NCI-H146 treated with DMSO at 0.1 percent for 48 hours (cell line): ENCODE measurements around the gene COLEC11.
"Not testable (repeated sequence)": the region's sequence is repeated elsewhere in the genome, so short reads cannot be mapped to it uniquely, and the experiment has no call there.

ENCODE experiments used
- DNase-seq: peaks from one replicate; lab custom pipeline; 2025; ENCODE audit not compliant: unreplicated experiment; lab: John Stamatoyannopoulos, UW

Gene COLEC11

DNA sequence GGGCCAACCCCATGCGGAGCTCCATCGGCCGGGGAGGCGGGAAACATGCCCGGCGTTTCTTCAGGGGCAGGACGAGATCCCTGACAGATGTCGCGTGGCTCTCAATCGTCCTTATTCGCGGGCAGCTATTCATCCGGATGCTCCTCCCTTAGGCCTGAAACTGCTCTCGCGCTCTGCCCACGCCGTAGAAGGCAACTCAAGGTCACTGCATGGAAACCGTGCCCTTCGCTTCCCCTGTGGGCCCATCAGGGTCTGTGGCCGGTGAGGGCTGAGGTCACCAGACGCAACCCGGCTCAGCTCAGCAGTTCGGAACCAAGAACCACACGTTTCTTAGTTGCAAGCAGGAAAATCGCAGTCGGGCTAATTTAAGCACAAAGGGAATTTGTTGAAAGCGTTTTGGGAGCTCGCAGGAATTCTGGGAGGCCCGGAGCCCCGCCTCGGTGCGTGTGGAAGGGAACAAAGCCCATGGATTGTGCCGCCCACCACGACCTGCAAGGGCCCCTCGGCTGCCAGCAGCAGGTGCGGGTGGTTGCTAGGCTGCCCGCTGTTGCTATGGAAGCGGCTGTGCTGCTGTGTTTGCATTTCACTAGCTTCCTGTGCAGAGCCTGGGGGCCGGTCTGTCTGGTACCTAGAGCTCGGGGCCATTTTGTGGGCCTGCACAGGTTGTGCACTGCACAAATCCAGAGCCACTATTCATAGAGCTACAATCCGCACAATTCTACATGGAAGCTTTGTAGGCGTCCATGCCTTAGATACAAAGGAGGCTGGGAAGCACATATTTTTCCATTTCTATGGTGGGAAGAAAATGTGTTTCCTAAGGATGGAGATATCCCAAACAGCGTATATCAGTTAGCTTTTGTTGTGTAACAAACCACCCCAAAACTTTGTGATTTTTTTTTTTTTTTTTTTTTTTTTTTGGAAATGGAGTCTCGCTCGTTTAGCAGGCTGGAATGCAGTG lies 57.1 kb downstream of the COLEC11 start:
- peak; percentile 95 for DNase-seq

DNA sequence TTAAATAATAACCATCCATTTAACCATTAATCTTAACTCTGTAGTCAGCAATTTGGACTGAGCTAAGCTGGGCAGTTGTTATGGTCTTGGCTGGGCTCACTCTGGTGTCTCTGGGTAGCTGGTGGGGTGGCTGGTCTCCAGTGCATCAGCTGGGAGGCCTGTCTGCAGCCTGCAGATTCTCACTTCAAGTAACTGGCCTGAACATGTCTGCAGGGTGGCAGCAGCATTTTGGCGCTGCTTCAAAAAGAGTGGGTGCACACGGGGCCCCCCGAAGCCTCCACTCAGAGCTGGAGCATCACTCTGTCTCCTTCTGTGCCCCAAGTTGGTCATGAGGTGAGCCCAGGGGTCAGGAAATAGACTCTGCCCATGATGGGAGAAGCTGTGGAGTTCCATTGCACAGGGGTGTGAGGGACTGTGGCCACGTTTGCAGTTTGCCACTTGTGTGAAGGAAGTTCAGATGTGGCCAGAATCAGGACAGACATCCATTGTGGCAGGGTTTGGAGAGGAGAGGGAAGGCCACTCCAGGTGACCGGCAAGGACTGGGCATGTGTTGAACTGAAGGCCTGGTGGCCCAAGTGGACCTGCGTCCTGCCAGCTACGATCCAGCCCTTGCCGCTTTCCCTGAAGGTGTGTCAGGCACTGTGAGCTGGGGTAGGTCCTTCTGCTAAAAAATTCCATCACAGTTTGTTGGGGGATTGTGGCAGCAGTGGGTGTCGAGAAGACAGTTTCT lies 58.1 kb downstream of the COLEC11 start:
- no peak for DNase-seq

DNA sequence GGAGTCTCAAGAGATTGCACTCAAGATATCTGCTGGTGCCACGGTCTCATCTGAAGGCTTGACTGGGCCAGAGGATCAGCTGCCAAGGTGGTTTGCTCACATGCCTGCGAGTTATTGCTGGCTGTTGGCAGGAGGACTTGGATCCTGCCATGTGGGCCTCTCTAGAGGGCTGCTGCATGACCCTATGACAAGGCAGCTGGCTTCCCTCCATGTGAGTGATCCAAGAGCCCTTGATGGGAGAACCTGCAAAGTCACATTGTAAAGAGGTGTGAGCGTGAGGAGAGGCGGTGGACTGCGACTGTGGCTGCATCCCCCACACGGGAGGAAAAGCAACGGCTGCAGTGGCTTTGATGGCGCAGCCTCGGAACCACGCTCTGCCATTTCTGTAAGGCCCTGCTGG lies 59.1 kb downstream of the COLEC11 start:
- DNase-seq, result no peak

DNA sequence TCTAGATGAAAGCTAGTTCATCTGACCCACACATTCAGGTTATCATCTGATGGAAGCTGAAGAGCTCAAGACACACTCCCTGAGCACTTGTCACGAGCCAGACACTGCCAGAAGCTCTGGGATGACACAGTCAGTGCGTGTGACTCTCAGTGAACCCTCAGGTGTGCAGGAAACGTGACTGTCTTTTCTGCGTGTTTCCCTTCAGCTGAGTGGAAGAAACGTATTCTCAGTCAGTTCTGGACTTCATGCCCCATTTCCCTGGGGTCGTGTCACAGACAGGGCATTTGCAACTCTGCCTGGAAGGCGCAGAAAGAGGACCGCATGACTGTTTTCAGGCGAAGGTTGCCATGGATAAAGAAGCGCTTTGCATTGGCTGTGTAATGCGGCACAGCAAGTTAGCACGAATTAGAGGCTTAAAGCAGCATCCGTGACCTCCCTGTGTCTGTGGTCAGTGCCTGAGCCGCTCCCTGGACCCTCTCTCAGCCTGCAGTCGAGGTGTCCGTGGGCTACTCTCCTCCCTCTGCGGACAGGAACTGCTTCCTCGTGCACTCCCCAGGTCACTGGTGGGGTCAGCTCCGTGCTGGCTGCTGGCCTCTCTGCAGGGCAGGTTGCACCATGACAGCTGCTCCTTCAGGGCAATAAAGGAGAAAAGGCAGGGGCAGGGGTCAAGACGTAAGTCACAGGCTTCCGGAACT lies 59.8 kb downstream of the COLEC11 start:
- no peak for DNase-seq

DNA sequence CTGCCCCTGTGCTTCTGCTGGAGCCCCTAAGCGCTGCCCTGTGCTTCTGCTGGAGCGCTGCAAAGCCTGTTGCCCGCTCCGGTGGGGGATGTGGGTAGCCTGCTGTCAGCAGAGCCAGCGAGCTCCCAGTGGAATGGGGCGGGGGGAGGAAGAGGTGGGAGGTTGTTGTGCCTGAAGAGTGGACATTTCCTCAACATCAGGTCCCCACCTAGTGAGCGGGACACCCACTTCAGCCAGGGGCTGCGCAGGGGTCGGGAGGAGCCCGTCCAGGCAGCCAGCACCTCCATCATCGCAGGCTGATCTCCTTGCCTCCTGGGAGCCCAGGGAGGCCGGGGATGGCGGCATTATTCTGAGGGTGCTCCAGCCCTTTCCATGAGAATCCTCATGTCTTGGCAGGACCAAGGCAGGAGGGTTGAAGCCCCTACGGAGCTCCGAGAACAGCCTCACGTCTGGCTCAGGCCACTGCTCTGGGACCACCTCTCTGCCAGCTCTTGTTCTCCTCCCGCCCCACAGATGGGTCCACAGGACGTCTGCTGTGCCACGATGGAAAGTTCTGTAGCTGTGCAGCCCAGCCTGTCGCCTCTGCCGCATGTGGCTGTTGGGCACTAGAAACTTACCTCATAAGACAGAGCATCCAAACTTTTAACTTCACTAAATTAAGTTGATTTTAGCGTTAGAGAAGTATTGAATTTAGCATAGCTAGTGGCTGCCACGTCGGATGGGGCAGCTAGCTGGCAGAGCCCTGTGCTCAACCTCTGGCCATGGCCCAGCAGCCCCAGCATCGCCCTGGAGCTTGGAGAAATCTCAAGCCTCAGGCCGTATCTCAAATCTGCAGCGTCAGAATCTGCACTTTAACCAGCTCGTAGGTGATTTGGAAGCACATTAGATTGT lies 61.2 kb downstream of the COLEC11 start:
- DNase-seq, result no peak

DNA sequence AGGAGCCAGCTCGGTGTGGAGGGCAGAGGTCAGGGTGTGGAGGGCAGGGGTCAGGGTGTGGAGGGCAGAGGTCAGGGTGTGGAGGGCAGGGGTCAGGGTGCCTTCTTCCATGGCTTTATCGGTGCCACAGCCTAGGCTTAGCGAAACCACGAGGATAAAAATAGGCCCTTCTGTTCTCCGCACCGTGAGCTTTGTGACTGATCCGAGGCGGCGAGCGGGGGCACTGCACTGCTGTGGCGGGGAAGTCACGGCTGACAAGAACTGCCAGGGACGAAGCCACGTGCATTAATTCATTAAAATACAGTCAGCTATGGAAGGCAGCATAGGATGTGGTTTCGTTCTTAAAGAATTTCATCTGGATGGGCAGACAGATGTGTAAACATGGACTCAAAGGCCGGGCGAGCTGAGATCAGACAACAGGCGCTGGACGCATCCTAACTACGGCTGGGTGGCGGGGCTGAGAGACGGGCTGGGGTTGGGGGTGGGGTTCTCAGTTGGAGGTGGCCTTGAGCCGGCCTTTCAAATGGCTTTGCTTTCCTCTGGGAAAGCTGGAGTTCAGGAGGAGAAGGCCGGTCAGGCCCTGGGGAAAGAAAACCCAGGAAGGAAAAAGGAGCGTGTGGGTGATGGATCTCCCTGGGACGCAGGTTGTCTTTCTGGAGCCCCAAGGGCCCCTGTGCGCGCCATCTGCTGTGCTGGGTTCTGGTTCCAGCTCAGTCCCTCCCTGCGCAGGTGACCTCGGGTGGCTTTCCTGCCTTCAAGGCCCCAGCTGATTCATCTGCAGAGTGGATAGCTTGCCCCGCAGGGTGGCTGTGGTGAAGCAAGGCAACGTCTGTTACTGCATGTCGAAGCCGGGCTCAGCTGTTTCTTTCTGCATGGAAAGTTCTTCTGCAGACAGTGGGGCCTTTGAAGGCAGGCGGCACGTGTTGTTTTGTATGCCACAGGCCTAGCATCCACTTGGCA lies 62.1 kb downstream of the COLEC11 start:
- DNase-seq, result no peak

DNA sequence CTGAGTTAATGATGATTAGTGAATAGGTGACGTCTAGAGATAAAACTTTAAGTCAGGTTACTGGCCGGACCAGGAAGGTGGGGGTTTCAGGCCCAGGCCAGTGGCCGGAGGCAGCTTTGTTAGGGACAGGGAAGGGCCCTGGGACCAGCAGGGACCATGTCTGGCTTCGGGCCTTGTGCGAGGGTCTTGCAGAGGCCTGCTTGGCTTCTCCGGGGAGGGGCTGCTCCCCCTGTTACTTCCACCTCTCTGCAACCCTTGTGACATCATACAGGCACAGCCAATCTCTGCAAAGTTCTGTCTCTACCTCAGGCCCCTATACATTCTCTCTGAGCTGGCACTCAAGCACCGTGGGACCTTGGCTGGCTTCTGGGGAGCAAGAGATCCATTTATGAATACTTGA lies 63.0 kb downstream of the COLEC11 start, which contains the start of gene ALLC:
TSS of gene ALLC (plus strand) at position 320 of the 400 bp plus-strand sequence. CDS start 12,958 bp downstream, outside the sequence.
- DNase-seq, result no peak

DNA sequence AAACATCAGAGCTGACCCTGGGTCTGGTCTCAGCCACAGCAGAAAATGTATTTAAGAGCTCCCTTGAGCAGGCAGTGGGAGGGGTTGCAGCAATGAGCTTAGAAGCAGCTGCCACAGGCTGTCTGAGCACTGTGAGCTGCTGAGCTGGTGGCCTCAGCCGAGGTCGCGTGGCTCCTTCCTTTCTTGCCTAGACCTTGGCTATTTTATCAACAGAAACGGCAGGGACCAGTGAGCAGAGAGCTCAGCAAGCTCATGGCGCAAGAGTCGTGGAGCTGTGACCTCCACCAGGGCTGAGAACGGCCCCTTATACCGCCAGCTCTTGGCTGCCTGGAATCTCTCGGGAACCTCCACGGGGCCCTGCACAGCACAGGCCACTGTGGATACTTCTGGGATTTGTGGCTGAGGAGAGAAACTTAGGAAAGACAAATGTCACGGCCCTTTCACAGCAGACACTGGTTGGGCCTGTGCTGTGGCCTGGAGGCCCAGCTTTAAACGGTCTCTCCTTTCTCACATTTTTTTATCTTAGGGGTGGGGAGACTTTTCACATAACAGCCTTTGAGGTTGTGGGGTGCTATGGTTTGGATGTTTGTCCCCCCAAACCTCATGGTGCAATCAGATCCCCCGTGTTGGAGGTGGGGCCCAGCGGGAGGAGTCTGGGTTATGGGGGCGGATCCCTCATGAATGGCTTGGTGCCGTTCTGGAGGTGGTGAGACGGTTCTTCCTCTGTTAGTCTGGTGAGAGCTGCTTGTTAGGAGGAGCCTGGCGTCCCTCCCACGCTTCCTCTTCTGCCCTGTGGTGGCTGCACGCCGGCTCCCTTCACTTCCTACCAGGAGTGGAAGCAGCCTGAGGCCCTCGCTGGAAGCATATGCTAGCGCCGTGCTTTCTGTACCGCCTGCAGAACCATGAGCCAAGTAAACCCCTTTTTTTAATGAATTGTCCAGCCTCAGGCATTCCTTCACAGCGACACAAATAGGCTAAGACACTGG lies 64.8 kb downstream of the COLEC11 start:
- no peak for DNase-seq

DNA sequence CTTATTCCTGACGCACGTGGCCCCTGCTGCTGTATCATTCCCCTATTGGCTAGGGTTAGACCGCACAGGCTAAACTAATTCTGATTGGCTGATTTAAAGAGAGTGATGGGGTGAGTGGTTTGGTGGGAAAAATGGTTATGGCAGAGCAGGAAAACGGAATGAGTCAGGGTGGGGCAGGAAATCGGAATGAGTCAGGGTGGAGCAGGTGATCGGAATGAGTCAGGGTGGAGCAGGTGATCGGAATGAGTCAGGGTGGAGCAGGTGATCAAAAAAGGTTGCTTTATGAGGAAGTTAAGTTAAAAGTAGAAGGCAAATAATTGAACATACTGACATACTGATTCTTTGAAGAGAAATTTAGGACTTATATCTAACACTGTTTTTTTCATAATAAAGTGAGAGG lies 65.7 kb downstream of the COLEC11 start:
- DNase-seq, result not testable (repeated sequence)

DNA sequence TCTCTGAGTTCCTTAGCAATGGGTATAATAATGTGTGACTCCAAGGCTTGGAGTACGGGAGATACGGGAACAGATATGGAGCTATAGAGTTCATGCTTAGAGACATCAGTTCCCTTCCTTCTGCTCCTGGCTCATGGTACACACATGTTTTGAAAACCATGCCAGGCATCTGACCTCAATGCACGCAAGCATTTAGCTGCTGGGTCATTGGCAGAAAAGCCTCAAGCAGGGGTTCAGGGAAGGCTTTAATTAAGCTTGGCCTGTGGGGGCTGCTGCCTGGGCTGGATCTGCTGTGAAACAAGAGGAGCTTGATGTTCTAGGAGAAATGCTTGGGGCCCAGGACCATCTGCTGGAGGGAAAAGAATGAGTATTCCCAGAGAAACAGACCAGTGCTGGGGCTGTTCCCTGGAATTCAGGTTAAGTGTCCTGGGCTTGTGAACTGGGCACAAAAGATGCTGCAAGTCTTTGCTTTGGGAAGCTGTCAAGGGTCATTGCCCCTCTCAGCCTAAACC lies 66.3 kb downstream of the COLEC11 start:
- no peak for DNase-seq

DNA sequence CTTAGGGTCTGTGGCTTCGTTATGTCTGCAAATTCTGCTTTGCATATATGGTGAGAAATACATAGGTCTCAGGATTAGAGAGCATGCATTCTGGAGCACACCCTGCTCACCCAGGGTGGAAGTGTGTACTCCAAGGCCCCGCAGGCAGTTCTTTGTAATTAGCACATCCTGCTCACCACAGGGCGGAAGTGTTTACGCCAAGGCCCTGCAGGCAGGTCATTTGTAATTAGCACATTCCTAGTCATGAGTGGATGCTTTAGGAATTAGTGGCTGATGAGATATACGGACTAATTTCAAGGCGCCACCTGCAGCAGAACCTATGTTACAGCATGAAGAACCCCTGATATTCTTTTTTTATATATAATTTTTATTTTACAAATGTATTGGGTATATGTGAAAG lies 67.3 kb downstream of the COLEC11 start:
- DNase-seq, result peak; percentile 13

DNA sequence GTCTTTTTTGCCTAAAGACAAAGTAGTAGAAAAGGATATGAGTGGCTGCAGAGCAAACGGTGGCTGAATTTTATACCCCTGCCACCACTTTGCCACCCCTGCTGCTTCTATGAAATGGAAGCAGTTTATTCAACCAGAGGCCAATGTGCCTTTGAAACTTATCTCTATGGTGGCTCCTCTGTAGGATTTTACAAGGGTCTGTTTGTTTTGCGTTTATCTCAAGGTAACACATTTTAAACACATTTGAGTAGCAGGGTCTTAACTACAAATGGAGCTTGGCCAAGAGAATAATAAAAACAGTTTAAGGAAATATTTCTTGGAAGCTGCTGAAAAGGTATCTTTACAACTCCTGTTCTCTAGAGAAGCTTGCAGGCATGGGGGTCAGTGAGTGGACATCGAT lies 69.2 kb downstream of the COLEC11 start:
- no peak for DNase-seq

DNA sequence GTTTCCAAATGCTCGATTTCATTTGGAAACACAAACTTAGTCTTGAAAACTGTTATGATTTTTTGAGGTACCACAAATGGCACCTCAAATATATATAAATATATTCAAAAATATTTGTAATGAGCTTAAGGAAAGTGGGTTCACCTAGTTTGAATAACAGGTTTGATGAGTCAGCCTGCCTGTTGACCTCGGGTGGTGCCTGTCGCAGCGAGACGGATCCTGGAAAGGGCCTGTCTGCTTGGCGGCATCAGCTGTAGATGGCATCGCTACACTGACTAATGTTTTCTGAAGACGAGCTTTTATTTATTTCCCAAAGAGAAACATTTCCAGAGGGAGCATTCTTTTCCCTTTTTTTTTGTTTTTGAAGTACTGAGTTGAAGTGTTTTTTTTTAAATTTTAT lies 70.0 kb downstream of the COLEC11 start:
- DNase-seq, result no peak

DNA sequence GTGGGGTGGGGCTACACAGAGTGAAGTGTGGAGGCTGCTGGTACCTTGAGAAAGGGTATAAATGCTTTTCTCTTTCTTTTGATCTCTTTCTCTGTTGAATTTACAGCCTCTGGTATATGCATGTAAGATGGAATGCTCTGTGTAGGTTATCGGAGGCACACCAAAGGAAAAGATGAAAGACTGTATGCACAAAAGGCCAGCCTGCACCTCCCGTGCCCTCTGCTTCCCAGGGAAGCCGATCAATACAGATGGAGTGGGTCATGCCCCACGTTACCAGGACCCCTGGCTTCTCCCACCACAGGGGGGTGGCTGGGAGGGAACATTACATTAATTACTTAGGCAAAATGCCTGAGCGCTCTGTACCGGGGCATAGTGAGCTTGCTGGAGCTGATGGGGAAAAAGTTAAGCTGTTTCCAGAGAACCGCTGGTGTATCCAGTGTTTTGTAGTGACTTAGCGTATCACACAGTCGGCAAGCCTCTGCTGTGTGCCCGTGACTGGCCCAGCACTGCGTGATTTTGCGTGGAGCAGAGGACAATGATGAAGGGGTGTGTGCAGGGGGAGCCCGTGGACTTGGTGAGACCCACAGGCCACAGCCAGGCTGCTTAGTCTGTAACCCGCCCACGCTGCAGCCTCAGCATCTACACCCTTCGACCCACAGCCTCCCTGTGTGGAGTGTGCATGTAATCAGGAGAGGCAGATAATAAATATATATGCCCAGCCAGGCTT lies 71.1 kb downstream of the COLEC11 start:
- DNase-seq, result no peak

DNA sequence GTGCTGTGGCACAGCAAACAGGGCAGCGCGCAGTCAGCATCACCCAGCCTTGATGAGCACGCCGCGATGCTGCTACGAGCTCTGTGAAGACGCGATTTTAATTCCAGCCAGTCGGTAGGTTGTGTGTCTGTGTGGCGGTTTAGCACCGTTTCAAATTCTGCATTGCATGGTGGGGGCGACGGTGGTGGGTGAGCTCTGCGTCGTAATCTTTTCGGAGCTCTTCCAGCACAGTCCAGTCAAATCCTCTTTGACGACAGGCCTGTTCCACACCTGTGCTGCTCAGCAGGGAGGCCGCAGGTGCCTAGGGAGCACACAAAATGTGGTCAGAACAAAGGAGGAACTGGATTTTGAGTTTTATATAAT lies 71.7 kb downstream of the COLEC11 start:
- no peak for DNase-seq

DNA sequence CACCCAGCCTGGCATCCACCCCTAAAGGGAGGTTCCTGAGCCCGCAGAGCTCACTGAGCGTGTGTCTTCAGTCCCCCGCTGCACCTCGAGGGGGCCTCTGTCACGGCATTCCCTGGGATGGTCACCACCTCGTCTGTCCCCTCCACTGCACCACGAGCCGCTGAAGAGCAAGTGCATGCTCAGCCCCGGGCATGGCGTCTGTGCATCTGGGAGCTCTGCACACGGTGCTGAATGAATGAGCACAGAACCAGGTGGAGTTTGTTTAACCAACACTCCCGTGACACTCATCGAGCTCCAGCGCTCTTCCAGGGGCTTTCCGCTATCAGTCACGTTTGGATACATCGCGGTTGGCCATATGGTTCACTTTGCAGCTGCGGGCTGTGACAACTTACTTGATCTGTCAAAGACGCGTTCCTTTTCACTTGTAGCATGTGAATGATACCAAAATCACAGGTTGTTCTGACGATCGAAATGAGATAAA lies 72.3 kb downstream of the COLEC11 start:
- no peak for DNase-seq

DNA sequence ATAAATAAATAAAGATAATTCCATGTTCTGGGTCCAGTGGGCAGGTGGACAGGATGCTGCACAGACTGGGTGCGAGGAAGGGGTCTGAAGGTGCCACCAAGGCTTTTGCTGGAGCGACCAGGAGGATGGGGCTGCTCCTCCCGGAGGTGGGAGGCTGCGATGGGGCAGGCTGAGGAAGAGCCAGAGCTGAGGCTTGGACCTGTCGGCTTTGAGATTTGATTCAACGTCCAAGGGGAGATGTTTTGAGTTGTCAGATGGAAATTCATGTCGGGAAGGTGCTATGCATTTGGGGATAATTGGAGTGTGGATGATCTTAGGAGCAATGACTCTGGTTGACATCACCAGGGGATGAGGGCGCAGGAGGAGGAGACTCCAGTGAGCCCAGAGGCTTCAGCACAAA lies 74.7 kb downstream of the COLEC11 start:
- no peak for DNase-seq
